GM12865 (cell line): ENCODE measurements around the gene PCNX1.
"Not testable (repeated sequence)": the region's sequence is repeated elsewhere in the genome, so short reads cannot be mapped to it uniquely, and the experiment has no call there.

Experiments
- DNase-seq: peaks from one replicate; pipeline ENCODE4 v3.0.0; 2010; ENCODE audit warnings: low read depth
- H3K4me3 ChIP-seq: 2 replicates; pipeline ENCODE4 v1.5.1; 2011; ENCODE audit warnings: mild to moderate bottlenecking, low read depth, low read length, control low read depth
- CTCF ChIP-seq: IDR thresholded peaks from 2 replicates; pipeline ENCODE4 v1.5.1; 2011; ENCODE audit warnings: low read length, control low read depth, low read depth, inconsistent platforms; ENCODE audit not compliant: insufficient read depth; ENCODE audit errors: missing control alignments

The PCNX1 gene

GRCh38 chr14:71141701-71142374 lies 234.6 kb downstream of the PCNX1 start:
- no peak for DNase-seq
- no peak for TF ChIP-seq CTCF
- no peak overlapping the region for H3K4me3 ChIP-seq

- DNase-seq: peak; percentile 63
- TF ChIP-seq CTCF: no peak
Measured at GRCh38 chr14:71142375-71143038, 235.2 kb downstream of the PCNX1 start.

GRCh38 chr14:71143381-71144290 lies 236.4 kb downstream of the PCNX1 start:
- no peak overlapping the region for H3K4me3 ChIP-seq
- no peak for TF ChIP-seq CTCF
- no peak for DNase-seq

More at GRCh38 chr14:71142375-71143038, 235.2 kb downstream of the PCNX1 start:
- no peak overlapping the region for H3K4me3 ChIP-seq

- not testable (repeated sequence) for H3K4me3 ChIP-seq, DNase-seq
Measured at GRCh38 chr14:71147335-71147734, 240.1 kb downstream of the PCNX1 start.

- DNase-seq: no peak
- no peak for TF ChIP-seq CTCF
- H3K4me3 ChIP-seq: no peak overlapping the region
Measured at GRCh38 chr14:71148627-71149026, 241.4 kb downstream of the PCNX1 start.

GRCh38 chr14:71150737-71151136 lies 243.5 kb downstream of the PCNX1 start:
- DNase-seq: no peak
- H3K4me3 ChIP-seq: no peak overlapping the region
- TF ChIP-seq CTCF: no peak

- no peak for DNase-seq
- TF ChIP-seq CTCF: no peak
- no peak overlapping the region for H3K4me3 ChIP-seq
Measured at GRCh38 chr14:71155743-71156142, 248.5 kb downstream of the PCNX1 start.
